GM19043 (cell line): ENCODE data around the gene TXNDC5.

Experiments used
- ATAC-seq: cut with Tn5 transposase; IDR thresholded peaks from one replicate; pipeline ENCODE4 v1.9.1; 2021; ENCODE audit warnings: low read depth; ENCODE audit not compliant: unreplicated experiment

Gene TXNDC5

DNA sequence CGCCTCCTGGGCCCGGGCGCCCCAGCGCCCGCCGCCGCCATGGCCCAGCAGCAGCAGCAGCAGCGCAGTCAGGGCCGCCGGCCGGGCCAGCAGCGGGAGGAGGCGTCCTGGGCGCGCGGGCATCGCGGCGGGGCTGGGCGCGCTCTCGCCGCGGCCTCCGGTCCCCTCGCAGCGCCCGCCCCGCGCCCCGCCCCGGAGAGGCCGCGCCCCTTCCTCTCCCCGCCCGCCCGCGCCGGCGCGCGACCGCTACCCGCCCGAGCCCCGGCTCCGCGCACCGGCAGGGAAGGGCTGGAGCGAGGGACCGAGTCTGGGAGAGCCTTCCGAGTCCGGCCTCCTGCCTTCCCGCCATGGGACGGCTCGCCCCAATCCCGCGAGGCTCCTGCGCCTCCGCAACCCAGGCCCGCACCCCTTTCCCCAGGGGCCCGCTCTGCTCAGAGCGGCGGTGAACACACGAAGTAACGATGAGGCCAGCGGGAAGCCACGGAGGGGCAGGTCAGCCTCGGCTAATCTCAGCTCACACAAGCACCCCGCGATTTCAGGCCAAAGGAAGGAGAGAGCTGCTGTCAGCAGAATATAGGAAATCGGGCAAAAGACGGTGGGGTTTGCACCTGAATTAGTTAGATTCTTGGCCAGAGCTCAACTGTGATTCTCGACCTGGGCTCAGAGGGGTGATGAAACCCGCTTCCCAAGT, at the start of gene TXNDC5:
Gene TXNDC5 (minus strand): TSS at position 135 of the 691 bp plus-strand sequence. CDS start 12 bp downstream, at position 123.
- peak; percentile 52 for ATAC-seq

DNA sequence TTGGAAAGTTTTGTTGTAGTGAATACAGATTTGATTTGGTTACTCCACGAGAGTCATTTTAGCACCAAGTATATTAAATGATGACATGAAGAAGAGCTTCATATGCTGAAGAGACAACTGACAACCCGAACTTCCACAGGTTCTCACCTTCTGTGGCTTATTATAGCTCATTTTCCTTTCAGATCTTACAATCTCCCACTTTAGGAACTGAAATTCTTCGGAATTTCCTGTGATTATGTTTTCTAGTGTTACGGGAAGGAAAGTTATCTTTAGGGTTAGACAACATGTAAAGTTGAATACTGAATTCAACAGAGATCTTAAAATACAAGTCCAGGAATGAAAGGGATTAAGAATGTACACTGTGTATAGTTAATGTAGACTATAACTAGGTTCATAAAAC, 49.6 kb upstream of the TXNDC5 start:
- ATAC-seq = no peak

DNA sequence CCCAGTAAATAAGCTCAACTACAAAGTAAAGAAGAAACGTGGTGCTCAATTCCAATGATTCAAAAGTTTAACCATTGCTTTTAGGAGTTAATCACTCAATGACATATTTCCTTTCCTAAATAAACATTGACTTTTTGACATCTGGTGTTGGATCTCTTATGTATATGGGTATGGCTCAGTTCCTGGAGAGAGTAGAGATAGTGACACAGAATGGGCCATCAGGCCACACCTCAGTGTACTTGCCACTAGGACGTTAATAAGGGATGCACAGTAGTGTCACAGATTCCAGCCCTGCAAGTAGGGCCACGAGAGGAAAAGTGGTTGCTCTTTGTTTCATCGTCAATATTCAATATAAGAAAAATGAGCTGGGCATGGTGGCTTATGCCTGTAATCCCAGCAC, 48.9 kb upstream of the TXNDC5 start:
- no peak for ATAC-seq

DNA sequence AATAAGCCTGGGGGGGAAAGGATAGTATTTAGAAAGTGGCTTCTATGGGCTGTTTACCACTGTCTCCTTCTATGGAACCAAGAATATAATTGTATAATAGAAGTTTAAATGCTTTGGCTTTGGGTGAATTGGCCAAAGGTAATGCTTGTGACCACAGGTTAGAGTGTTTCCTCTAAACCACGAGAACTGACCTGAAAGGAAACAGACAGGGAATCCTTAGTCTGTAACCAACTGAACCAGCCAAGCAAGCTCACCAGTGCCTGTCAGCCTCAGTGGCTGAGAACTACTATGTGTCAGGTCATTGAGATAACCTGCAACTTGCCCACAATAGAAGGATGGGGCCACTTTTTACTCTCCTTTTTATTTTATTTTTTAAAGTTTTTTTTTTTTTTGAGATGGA, 47.9 kb upstream of the TXNDC5 start:
- ATAC-seq = no peak

DNA sequence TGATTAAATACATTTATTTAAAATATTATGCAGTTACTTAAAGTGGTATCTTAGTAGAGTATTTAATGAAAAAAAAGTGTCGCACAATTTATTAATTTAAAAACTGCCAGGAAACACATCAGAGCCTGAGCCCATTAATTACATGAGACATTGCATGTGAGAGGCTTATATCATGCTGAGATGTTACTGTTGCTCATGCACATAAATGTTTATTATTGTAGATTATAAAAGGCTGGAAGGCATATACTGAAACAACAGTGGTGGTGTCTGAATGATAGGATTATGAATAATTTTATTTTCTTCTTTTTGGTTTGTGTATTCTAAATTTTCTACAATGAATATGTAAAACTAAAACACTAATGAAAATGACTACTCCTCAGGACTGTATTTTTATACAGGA, 45.7 kb upstream of the TXNDC5 start:
- no peak for ATAC-seq

DNA sequence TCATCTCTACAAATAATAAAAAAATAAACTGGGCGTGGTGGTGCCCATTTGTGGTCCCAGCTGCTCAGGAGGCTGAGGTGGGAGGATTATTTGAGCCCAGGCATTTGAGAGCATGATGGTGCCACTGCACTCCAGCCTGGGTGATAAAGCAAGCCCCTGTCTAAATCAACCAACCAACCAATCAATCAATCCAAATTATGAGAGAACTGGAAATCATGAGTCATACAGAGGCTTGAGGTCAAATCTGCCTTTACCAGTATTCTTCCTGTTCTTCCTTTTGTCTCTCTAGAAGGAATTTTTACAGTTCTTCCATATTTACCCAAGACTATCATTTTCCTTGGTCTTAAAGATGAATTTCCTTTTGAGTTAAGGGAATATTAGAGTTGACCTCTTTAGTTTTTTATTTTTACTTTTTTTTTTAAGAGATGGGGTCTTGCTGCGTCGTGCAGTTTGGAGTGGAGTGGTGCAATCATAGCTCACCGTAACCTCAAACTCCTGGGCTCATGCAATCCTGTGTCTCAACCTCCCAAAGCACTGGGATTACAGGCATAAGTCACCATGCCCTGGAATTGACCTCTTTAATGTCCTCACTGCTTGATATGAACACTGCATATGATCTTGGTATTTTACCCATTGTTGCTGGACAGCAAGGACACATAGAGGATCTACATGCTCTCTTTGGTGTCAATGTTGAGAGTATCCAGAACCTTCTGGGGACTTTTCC, 44.1 kb upstream of the TXNDC5 start:
- no peak for ATAC-seq

DNA sequence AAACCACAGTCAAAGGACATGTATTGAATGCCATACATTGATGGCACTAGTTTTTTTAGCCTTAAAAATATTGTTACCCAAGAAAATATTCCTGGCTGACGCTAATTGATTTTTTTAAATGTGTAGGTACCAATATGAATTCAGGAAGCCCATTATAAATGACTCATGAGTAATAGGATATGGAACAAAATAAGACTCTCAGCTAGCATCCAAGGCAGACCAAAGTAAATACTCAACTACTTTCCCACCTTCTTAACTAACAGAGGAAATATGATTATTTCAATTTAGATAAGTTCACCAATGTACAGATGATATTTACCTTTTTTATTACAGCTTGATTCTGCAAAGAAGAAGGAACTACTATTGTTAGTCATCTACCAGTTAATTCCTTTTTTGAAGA, 43.2 kb upstream of the TXNDC5 start:
- no peak for ATAC-seq

DNA sequence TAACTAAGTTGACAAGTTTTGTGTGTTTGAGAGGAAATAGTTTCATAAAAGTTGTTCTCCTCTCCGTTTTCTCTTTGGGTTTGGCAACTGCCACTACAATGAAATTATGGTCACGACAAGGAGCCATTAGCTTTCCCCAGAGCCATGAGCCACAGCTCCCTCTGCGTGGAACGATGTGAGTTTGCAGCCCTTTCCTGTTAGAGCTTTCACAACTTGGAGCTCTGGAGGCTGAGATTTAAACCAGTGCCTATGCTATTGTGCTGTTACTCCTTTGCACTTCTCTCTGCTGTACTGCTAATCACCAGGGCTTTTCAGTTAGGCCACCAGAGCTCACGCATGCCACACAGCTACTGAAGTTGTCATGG, 29.3 kb upstream of the TXNDC5 start:
- ATAC-seq = no peak

DNA sequence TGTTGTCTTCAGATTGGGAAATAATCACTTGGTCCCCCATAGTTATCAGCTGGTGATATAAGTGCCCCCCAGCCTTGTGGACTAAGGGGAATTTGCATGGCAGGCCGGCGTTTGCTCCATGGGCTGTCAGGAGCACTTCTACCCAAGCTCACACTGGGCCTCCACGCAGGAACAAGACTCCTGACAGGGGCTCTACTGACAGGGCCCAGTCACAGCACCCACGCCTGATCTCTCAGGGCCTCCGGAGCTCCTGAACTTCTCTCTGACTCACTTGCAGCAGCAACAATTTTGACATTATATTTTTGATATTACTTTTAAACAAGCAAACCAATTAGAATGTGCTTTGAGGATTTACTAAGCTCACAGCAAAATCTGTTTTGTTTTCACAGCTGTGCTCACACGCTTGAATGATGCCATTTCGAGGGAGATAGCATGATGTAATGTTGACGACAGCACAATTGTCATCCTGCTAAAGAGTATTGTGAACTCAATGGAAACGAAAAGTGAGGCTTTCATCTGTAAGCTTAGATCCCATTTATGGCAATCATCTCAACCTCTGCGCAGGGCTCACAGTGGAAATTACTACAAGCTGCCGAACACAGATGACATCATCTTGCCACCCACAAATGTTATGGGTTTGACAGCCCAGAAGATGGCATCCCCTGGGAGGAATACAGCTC, 28.7 kb upstream of the TXNDC5 start:
- ATAC-seq = no peak

DNA sequence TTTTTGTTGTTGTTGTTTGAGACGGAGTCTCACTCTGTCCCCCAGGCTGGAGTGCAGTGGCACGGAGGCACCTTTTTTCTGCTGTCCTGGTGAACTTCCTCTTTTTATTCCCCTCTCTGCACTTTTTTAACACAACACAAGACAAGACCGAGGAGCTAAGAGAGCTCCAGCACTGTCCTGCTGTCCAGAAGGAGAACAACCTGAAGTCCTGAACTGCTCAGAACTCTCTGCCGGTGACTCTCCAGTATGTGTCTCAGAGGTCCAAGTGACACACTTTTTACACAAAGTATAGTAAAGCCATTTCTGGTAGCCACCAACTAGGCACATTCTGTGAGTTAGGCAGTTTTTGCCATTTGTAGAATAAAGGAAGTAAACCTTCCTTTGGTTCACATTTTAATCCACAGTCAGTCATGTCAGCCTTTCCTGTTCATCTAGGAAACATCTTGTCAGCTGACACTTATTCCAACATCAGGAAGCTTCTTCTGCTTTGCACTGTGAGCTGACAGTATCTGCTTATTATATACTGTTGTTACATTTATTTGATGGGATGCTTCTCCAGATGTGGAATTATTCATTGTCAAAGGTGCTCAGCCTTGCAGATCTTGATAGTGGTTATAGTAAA, 28.1 kb upstream of the TXNDC5 start:
- ATAC-seq = no peak

DNA sequence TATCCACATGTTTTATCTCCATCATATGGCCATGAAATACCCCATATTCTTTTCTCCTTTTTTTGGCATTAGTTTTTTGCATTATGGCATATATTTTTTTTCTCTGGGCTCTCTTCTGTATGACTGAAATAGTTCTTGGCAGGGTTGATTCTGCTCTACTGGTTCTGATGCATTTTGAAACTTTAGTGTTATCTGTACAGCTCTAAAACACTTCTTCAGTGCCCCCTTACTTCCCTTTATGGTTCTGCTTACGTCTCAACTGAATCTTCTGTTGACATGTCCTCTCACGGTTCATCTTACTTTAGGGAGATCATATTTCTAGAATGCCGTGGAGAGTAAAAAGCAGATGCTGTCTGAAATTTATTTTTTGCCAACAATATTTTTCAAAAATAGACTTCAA, 23.2 kb upstream of the TXNDC5 start:
- ATAC-seq = peak; percentile 96

DNA sequence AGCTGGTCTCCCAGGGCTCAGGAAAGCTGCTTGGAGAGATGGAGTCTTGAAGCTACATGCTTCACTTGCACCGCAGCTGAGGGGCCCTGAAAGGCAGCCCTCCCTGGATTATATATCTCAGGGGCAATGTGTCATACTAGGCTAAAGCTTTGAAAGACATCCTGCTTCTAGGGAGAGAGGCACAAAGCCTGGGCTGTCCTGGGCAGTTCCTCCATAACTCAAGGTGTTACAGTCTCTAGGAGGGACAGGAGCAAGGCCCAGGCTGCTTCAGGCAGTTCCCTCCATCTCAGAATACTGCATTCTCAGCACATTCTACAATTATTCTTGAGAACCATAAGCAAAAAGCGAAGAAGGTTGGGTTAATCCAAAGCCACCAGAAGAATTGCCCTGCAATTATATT, 22.0 kb upstream of the TXNDC5 start:
- no peak for ATAC-seq

DNA sequence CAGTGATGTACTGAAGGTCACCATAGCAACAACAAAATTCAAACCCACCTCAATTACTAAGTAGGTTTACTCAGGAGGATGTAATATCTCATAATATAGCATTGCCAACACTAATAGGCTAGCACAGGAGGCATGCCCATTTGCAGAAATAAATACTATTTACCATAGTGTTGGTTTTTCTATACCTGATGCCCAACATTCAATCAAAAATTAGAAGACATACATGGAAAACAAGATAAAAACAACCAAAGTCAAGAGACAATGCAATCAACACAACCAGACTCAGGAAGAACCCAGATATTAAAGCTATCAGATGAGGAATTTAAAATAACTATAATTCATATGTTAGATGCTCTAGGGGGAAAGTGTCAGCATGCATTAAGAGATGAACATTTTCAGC, 14.3 kb upstream of the TXNDC5 start:
- ATAC-seq = no peak

DNA sequence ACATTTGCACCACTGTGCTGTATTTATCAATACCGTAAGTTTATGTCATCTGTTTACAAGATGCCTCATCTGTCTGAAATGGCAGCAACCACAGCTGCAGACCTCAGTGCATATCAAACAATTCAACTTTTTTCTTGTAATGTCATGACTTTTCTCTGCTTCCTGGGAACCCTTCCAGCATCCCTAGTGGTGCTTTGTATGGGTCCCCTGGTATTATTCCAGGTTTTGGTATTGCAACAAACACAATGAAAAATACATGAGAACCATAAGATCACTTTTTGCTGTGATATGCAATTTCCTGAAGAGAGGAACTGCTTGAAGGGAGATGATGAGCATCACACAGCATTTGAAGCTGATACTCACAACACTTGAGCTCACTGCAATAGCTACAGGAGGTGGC, 12.0 kb upstream of the TXNDC5 start:
- ATAC-seq = no peak

DNA sequence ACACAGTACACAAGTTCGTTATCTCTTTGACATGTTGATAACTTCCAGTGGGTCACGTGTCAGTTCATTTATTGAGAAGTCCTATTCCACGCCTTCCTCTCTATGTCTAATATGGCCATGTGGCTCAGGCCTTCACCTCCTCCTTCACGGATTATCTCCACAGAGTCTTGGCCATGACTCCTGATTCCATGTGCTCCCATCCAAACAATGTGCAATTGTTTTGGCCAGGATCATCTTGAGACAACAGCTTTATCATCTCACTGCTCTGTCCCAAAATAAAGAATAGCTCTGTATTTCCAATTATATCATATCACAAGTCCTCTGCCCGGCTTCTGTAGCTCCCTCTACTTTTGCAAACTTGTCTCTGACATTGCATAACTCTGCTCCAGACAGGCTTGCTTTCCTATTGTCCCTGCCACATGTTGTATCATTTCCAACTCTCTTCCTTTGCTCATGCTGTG, 11.1 kb upstream of the TXNDC5 start:
- ATAC-seq = no peak

DNA sequence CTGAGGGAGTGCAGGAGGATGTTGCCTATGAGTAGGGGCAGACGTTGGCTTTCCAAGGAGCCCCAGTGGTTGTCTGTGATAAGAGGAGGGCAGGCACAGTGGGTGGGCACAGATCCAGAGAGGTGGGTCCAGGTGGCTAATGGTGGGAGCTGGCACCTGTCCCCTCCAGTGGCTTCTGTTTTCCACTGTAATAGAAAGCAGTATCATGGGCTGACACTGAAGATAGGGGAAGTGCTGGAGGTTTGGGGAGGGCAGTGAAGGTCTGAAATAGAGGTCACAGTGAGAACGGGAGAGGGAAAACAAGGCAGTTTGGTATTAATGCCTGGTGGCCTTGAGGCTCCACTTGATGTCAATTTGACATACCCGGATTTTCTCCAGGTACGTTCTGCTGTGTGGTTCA, 10.5 kb upstream of the TXNDC5 start:
- ATAC-seq = no peak

DNA sequence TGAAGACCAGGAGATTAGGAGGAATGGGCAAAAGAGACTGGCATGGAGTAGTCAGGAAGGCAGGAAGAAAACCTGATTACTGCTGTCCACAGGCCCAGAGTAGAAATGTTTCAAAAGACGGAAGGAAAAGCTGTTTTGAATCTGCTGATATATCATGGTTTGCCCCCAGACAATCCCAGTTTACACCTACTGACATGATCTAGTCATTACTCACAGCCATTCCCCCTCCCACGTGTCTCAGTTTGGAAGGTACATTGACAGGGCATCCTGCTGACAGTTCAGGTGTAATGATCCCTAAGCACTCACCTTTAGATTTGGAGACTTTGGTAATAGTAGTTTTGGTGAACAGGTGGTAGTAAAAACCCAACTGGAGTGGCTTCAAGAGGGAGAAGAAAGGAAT, 9.8 kb upstream of the TXNDC5 start:
- no peak for ATAC-seq

DNA sequence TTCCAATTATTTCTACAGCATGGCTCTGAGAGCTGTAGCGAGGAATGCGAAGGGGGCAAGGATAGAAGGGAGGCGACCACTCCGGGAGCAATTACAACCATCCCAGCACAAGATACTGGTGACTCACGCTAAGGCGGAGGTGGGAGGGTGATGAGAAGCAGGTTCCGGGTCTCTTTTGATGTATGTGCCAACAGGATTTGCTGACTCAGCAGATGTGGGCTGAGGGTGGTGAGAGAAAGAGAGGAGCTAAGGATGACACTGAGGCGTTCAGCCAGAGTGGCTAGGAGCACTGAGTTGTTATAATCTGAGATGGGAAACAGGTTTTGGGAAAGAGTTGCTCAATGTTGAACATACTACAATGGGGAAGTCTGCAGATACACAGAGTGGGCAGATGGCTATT, 9.3 kb upstream of the TXNDC5 start:
- ATAC-seq = no peak

DNA sequence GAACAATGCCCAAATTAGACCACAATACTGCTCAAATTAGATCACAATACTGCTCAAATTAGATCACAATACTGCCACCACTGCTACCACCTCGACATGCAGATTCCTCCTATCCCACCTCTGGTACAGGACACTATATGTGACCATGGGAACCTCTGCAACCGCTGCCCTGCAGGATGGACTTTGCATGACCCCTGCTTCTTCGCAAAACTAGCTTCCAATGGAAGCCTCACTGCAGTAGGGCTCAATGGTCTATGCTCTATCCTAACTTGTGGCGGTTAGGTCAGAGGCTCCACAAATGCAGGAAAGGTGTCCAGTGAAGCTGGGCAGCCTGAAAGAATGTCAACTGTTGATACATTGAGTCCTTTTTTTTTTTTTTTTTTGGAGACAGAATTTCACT, 7.8 kb upstream of the TXNDC5 start:
- ATAC-seq = no peak

DNA sequence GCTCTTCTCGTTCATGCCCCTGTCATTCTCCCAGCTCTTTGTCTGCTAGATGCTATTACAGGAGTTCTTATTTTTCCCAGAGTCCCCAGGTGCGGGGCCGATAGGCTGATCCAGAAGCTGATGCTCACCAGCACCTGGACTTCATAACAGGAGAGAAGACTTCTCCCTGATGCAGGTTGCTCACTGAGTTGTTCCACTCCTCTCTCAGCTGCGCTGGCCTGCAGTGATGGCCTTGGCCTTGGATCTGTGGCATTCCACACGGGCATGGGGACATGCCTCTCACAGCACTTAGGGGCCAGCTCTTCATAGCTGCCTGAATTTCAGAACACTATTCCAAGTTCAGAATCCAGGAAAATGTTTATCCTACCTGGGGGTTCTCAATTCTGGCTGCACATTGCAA, 7.1 kb upstream of the TXNDC5 start:
- no peak for ATAC-seq

DNA sequence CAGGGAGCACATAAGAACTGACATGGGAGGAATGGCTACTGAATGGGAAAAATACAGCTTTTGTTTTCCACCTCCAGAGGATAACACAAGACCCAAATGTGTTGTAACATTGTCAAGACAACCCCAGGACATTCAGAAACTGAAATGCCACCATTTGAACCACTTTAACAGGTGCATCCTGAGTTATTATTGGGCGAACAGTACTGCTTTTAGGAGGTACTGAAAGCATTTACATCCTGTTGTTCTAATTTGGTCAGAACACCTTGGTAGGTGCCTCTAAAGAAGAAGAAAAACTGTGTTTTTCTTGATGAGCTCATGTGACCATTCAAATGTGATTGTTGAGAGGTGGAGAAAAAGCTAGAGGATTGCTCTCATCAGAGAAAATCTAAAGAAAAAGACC, 6.4 kb upstream of the TXNDC5 start:
- ATAC-seq = peak; percentile 81
